ENCODE data around the gene AGPAT1.

- TF ChIP-seq CTCF (IDR thresholded peaks at IDR 0.05 in 8 of 11, conservative IDR thresholded peaks at IDR 0.05 in 3 of 11) (no peak), POLR2A (IDR thresholded peaks at IDR 0.05) (no peak), POLR2AphosphoS5 (IDR thresholded peaks at IDR 0.05) (no peak)
These were observed 46.4 kb downstream of the AGPAT1 start for GRCh38 chr6:32129297-32130088.

All from spleen (tissue), 7 donors.